SU-DHL-6 (cell line): ENCODE data around the gene SRGAP3.

ENCODE experiments used
- CTCF ChIP-seq: fragments of 200-600 bp; sonication (generic); IDR thresholded peaks from one replicate; pipeline ENCODE4 v1.5.1; 2017; ENCODE audit warnings: antibody characterized with exemption, mild to moderate bottlenecking, low read length, moderate library complexity; ENCODE audit not compliant: insufficient read depth, poor library complexity, severe bottlenecking
- EZH2phosphoT487 ChIP-seq: fragments of 200-600 bp; sonication (generic), shearing (Covaris generic); conservative IDR thresholded peaks from 2 replicates; pipeline ENCODE4 v1.6.1; 2018; ENCODE audit warnings: mild to moderate bottlenecking, antibody characterized with exemption, low read length, moderate library complexity, mixed read lengths

DNA sequence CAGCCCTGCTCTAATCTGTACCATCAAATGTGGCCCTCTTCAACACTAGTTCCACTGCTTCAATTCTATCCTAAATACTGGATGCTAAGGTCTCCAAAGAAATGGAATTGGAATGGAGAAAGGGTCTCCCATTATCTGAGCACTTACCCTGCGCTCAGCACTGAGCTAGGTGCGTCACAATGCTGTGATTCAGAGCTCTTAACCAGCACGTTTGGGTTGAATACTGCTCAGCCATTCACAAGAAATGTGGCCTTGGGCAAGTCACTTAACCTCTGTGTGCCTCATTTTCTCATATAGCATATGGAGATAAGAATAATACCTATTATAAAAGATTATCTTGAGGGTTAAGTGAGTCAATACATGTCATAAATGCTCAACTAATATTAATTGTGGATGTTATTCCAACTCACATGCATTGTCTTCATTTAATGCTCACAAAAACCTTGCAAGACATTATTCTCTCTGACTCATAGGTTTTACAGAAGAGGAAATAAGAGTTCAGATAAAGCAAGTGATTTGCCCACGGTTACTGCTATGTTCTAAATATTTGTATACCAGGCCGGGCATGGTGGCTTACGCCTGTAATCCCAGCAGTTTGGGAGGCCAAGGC, 27.4 kb upstream of the SRGAP3 start:
- TF ChIP-seq CTCF (no peak), EZH2phosphoT487 (no peak)
